C1 segment of cervical spinal cord (tissue), 14 donors: ENCODE data around the gene YAF2.
A peak's percentile ranks its signal among the peaks of the same experiment; 100 is the strongest.
"Not testable (repeated sequence)": the region's sequence is repeated elsewhere in the genome, so short reads cannot be mapped to it uniquely, and the experiment has no call there.

Experiments
- DNase-seq, 14 donors: peaks; one replicate each; lab custom pipeline; 2025; lab: John Stamatoyannopoulos, UW

The YAF2 gene

GRCh38 chr12:42255221-42255865, 17.3 kb upstream of the YAF2 start:
- no peak for DNase-seq

GRCh38 chr12:42252645-42253044, 14.6 kb upstream of the YAF2 start:
- not testable (repeated sequence) for DNase-seq

- not testable (repeated sequence) for DNase-seq
These were observed 11.0 kb upstream of the YAF2 start for GRCh38 chr12:42249033-42249432.

- DNase-seq = no peak
These were observed 2.2 kb upstream of the YAF2 start for GRCh38 chr12:42240131-42240750.

GRCh38 chr12:42237853-42238239, 202 bp downstream of the YAF2 start:
- DNase-seq = no peak

GRCh38 chr12:42237052-42237852, 796 bp downstream of the YAF2 start:
- DNase-seq = peak in 13 of 14 donors; percentile 16 to 80 (median 51)

- DNase-seq = no peak
These were observed 2.0 kb downstream of the YAF2 start for GRCh38 chr12:42236017-42236416.

GRCh38 chr12:42235426-42235825, 2.6 kb downstream of the YAF2 start:
- peak in 4 of 14 donors; percentile 2 to 10 (median 9) for DNase-seq

- no peak for DNase-seq
These were observed 3.1 kb downstream of the YAF2 start for GRCh38 chr12:42234970-42235369.

GRCh38 chr12:42227525-42227924, 10.5 kb downstream of the YAF2 start:
- not testable (repeated sequence) for DNase-seq

- DNase-seq = not testable (repeated sequence)
These were observed 13.5 kb downstream of the YAF2 start for GRCh38 chr12:42224501-42224900.

GRCh38 chr12:42222724-42223123, 15.3 kb downstream of the YAF2 start:
- DNase-seq = no peak

GRCh38 chr12:42221726-42222125, 16.3 kb downstream of the YAF2 start:
- no peak for DNase-seq

GRCh38 chr12:42217656-42218055, 20.4 kb downstream of the YAF2 start:
- DNase-seq = no peak

- DNase-seq = no peak
These were observed 21.3 kb downstream of the YAF2 start for GRCh38 chr12:42216737-42217136.

GRCh38 chr12:42215759-42216158, 22.3 kb downstream of the YAF2 start:
- not testable (repeated sequence) for DNase-seq

- DNase-seq = peak in 1 of 14 donors; percentile 2
These were observed 24.1 kb downstream of the YAF2 start for GRCh38 chr12:42213954-42214426.

GRCh38 chr12:42213023-42213422, 25.0 kb downstream of the YAF2 start:
- peak in 1 of 14 donors; percentile 4 for DNase-seq

GRCh38 chr12:42208574-42208973, 29.5 kb downstream of the YAF2 start:
- DNase-seq = no peak

GRCh38 chr12:42204819-42205218, 33.2 kb downstream of the YAF2 start:
- no peak for DNase-seq

- DNase-seq = no peak
These were observed 33.7 kb downstream of the YAF2 start for GRCh38 chr12:42204362-42204761.

GRCh38 chr12:42201063-42201462, 37.0 kb downstream of the YAF2 start:
- no peak for DNase-seq
